ENCODE results near the gene SNRPD1.

GRCh38 chr18:21664069-21664468 is 52.0 kb downstream of the SNRPD1 start:
- TF ChIP-seq CTCF (IDR thresholded peaks at IDR 0.05), result no peak
- TF ChIP-seq POLR2A (IDR thresholded peaks at IDR 0.05), result no peak

Measured in esophagus squamous epithelium (tissue), 4 donors.